Measurements from ENCODE around the gene TFF1. TPM values are rescaled to one million over a fixed set of nuclear protein-coding genes. Genes with fewer than 3 reads are reported as not detected.

The TFF1 gene
- polyA plus RNA-seq, 2 donors = 0.42 to 9.7 TPM

DNA sequence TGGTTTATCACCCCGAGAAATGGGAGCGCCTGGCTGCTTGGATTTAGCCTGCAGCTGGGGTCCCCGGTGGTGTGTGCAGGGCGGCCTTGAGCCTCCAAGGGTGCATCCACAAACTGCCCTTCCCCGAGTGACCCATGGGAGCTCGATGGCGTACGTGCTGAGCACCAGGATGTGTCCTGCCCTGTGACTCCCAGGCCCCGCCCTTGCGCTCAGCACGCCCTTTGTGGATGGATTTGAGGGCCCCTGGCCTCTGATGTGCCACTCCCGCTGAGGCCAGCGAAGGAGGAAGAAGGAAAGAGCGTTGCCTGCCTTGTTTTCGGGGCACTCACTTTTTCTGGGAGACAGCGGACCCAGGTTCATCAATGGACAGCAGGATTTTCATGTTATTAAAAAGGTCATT lies 49.4 kb downstream of the TFF1 start:
- 84 to 90% methylated on average over 16 of the region's 16 CpGs for WGBS, 2 donors
- Histone ChIP-seq H3K36me3 (ENCODE audit: control insufficient read depth in 2 of 2, insufficient read depth in 2 of 2, low read length in 1 of 2) (no peaks in the 10 kb centered on the region), H3K9me3 (ENCODE audit: control insufficient read depth in 2 of 2, insufficient read depth in 1 of 2, low read depth in 1 of 2, low read length in 1 of 2) (no peaks in the 10 kb centered on the region), H3K27me3 (ENCODE audit: control insufficient read depth in 1 of 2, insufficient read depth in 2 of 2, low read length in 2 of 2) (no peaks in the 10 kb centered on the region), H3K4me1 (ENCODE audit: control insufficient read depth in 2 of 2, insufficient read depth in 2 of 2, low read length in 1 of 2) (peaks cover 0 to 1% of the 10 kb centered on the region in 2 donors), H3K4me3 (ENCODE audit: low read depth in 1 of 2, low read length in 2 of 2) (no peak overlapping the region), H3K27ac (ENCODE audit: low read depth in 2 of 2, low read length in 1 of 2) (no peak overlapping the region)

DNA sequence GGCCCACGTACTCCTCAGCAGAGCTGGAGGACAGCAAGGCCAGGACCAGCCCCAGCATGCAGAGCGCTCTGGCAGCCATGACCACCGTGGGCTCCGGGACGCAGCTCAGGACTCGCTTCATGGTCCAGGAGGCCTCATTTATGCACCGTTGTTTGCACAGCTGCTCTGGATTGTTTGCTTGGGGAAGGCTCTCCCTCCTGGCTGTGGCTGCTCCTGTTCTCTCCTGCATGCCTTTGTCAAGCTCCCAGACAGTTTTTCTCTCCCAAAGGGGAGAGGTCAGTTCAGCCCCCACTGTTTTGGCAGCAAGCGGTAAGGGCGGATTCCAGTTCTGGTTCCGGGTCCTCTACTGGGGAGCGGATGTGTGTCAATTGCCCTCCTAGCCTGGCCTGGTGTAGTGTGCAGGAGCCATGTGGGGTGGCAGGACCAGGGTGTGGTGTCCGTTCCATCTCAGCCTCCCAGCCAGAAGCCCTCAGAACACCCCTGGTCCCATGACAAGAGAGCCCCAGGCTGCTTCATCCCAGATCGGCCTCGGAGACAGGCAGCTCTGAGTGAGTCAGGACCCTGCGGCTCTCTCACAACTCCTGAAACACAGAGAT lies 50.9 kb downstream of the TFF1 start, which contains the start of gene TFF3:
Gene TFF3 (minus strand): TSS at position 114 of the 596 bp plus-strand sequence. CDS start 35 bp downstream, at position 79.
- 45 to 50% methylated on average over 15 of the region's 15 CpGs for WGBS, 2 donors
- Histone ChIP-seq H3K36me3 (ENCODE audit: control insufficient read depth in 2 of 2, insufficient read depth in 2 of 2, low read length in 1 of 2) (no peaks in the 10 kb centered on the region), H3K4me3 (ENCODE audit: low read depth in 1 of 2, low read length in 2 of 2) (no peak within 1 kb of the TSS), H3K9me3 (ENCODE audit: control insufficient read depth in 2 of 2, insufficient read depth in 1 of 2, low read depth in 1 of 2, low read length in 1 of 2) (no peaks in the 10 kb centered on the region), H3K27me3 (ENCODE audit: control insufficient read depth in 1 of 2, insufficient read depth in 2 of 2, low read length in 2 of 2) (no peaks in the 10 kb centered on the region), H3K4me1 (ENCODE audit: control insufficient read depth in 2 of 2, insufficient read depth in 2 of 2, low read length in 1 of 2) (no peaks in the 10 kb centered on the region), H3K27ac (ENCODE audit: low read depth in 2 of 2, low read length in 1 of 2) (no peak within 1 kb of the TSS)

DNA sequence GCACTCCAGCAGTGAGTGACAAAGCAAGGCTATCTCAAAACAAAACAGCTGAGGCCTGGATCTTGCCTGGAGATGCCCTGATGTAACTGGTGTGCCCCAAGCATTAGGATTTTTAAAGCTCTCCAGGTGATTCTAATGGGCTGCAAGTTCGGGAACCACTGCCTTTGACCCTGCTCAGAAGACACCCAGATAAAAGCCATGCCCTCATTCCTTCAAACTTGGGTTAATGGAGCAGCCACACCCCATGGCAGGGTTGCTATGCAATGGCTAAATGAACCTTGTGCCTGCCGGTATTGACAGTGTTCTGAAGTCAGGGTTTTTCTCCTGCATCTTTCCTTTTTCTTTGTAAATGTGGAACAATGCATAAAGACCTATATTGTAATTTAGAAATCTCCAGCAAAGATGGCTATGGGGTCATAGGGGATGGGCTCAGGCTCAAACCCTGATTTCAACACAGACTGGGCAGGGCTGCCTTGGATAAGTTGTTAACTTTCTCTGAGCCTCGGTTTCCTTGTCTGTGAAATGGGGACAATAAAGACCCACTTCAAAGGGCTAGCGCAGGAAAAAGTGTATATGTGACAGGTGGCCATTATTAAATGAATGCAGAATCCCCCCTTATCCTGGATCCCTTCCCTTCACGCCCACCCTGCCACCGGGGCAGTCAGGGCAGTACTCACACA lies 51.6 kb downstream of the TFF1 start:
- no peaks in the 10 kb centered on the region for H3K36me3 ChIP-seq (ENCODE audit: control insufficient read depth in 2 of 2, insufficient read depth in 2 of 2, low read length in 1 of 2)
- 70% methylated on average over 6 of the region's 6 CpGs for WGBS, 2 donors
- no peak overlapping the region for H3K27ac ChIP-seq (ENCODE audit: low read depth in 2 of 2, low read length in 1 of 2)
- no peak overlapping the region for H3K4me3 ChIP-seq (ENCODE audit: low read depth in 1 of 2, low read length in 2 of 2)
- H3K27me3 ChIP-seq (ENCODE audit: control insufficient read depth in 1 of 2, insufficient read depth in 2 of 2, low read length in 2 of 2) = no peaks in the 10 kb centered on the region
- no peaks in the 10 kb centered on the region for H3K4me1 ChIP-seq (ENCODE audit: control insufficient read depth in 2 of 2, insufficient read depth in 2 of 2, low read length in 1 of 2)
- no peaks in the 10 kb centered on the region for H3K9me3 ChIP-seq (ENCODE audit: control insufficient read depth in 2 of 2, insufficient read depth in 1 of 2, low read depth in 1 of 2, low read length in 1 of 2)

DNA sequence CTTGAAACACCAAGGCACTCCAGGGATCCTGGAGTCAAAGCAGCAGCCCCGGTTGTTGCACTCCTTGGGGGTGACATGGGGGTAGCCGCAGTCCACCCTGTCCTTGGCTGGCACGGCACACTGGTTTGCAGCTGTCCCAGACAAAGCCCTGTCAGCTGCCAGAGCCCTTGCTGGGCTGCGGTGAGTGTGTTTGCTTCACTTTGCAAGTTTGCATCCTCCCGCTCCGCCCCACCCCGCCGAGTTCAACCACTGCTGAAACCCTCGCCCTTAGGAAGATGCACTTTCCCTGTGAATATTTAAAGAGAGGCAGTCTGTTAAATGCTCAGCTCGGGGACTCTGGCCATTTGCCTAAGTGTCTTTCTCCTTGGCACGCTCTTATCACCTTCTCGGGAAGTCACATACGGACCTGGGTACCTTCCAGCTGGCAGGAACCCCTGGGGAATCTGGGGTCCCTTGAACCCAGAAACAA lies 52.8 kb downstream of the TFF1 start:
- Histone ChIP-seq H3K4me1 (ENCODE audit: control insufficient read depth in 2 of 2, insufficient read depth in 2 of 2, low read length in 1 of 2) (no peaks in the 10 kb centered on the region), H3K36me3 (ENCODE audit: control insufficient read depth in 2 of 2, insufficient read depth in 2 of 2, low read length in 1 of 2) (no peaks in the 10 kb centered on the region), H3K27ac (ENCODE audit: low read depth in 2 of 2, low read length in 1 of 2) (no peak overlapping the region), H3K9me3 (ENCODE audit: control insufficient read depth in 2 of 2, insufficient read depth in 1 of 2, low read depth in 1 of 2, low read length in 1 of 2) (no peaks in the 10 kb centered on the region), H3K4me3 (ENCODE audit: low read depth in 1 of 2, low read length in 2 of 2) (no peak overlapping the region), H3K27me3 (ENCODE audit: control insufficient read depth in 1 of 2, insufficient read depth in 2 of 2, low read length in 2 of 2) (no peaks in the 10 kb centered on the region)
- 60 to 61% methylated on average over 13 of the region's 13 CpGs for WGBS, 2 donors

- Histone ChIP-seq H3K4me1 (ENCODE audit: control insufficient read depth in 2 of 2, insufficient read depth in 2 of 2, low read length in 1 of 2) (no peaks in the 10 kb centered on the region), H3K27ac (ENCODE audit: low read depth in 2 of 2, low read length in 1 of 2) (no peak overlapping the region), H3K4me3 (ENCODE audit: low read depth in 1 of 2, low read length in 2 of 2) (no peak overlapping the region), H3K9me3 (ENCODE audit: control insufficient read depth in 2 of 2, insufficient read depth in 1 of 2, low read depth in 1 of 2, low read length in 1 of 2) (no peaks in the 10 kb centered on the region), H3K27me3 (ENCODE audit: control insufficient read depth in 1 of 2, insufficient read depth in 2 of 2, low read length in 2 of 2) (no peaks in the 10 kb centered on the region), H3K36me3 (ENCODE audit: control insufficient read depth in 2 of 2, insufficient read depth in 2 of 2, low read length in 1 of 2) (no peaks in the 10 kb centered on the region)
- WGBS, 2 donors = 70 to 83% methylated on average over 16 of the region's 16 CpGs
Measured at GRCh38 chr21:42312626-42313104, 53.7 kb downstream of the TFF1 start.

Other genes starting within 250 kb of the TFF1 start
- gene ABCG1, start 147.4 kb downstream of the TFF1 start, polyA plus RNA-seq = 1 to 10 TPM; 2.8 TPM
- gene TFF3, start 51.1 kb downstream of the TFF1 start, polyA plus RNA-seq = 1 to 10 TPM; 2.3 to 8.6 TPM
- gene TFF2, start 15.5 kb downstream of the TFF1 start, polyA plus RNA-seq = 1 to 10 TPM in 1 of 2 donors, under 1 TPM in 1; 0.13 to 2.3 TPM
- under 1 TPM; 0.06 to 0.08 TPM for gene TMPRSS3, start 29.5 kb upstream of the TFF1 start, polyA plus RNA-seq
- gene UBASH3A, start 37.4 kb upstream of the TFF1 start, polyA plus RNA-seq = under 1 TPM; 0.46 to 0.59 TPM
- under 1 TPM; 0.20 to 0.53 TPM for gene RSPH1, start 129.7 kb upstream of the TFF1 start, polyA plus RNA-seq
- gene SLC37A1, start 147.3 kb upstream of the TFF1 start, polyA plus RNA-seq = 10 to 100 TPM; 12.4 to 14.1 TPM

Measured in esophagus (tissue), 2 donors.